Measurements from ENCODE around the gene HMGCS1. TPM values are rescaled to one million over a fixed set of nuclear protein-coding genes. Genes with fewer than 3 reads are reported as not detected.

The HMGCS1 gene
- total RNA-seq, 2 donors from 2014 or later, result 142 to 176 TPM

DNA sequence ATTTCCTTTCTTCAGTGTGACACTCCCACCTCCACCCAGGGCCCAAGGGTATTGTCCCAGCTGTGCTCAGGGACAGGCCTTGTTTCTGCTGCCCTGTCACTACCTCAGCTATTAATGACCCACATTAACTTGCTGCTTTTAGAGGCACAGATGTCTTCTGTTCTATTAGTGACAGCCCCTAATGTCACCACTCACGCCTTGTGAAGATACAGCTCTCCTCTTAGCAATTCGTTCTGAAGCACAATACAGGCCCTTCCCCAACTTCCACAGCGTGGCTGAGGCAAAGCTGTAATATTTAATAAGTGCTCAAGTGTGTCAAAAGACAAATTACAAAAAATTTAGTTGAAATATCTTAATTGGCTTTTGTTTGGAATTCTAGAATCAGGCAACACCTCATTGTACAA, 44.7 kb upstream of the HMGCS1 start:
- DNase-seq, result no peak
- H3K27ac ChIP-seq (ENCODE audit: low read depth, low read length), result no peak overlapping the region
- H3K4me1 Mint-ChIP-seq, result no peaks in the 10 kb centered on the region
- 83 to 100% methylated on average over 1 to 3 of the region's 3 CpGs for WGBS, 2 experiments (ENCODE audit: insufficient coverage in 1 of 2, insufficient read length in 1 of 2)
- no peak overlapping the region for H3K4me3 Mint-ChIP-seq
- H3K27me3 ChIP-seq (ENCODE audit: control insufficient read depth, insufficient read depth, low read length, poor library complexity, severe bottlenecking), result no peaks in the 10 kb centered on the region
- peaks cover 3% of the 10 kb centered on the region for H3K36me3 Mint-ChIP-seq (ENCODE audit: low read depth)
- H3K4me1 ChIP-seq (ENCODE audit: control insufficient read depth, insufficient read depth, low read length), result no peaks in the 10 kb centered on the region
- H3K9me3 ChIP-seq (ENCODE audit: control insufficient read depth, low read length), result peaks cover 30% of the 10 kb centered on the region
- H3K9ac ChIP-seq (ENCODE audit: extremely low read depth, low read length, poor library complexity, severe bottlenecking), result no peak overlapping the region
- H3K36me3 ChIP-seq (ENCODE audit: control insufficient read depth, insufficient read depth, low read length), result no peaks in the 10 kb centered on the region
- peaks cover 35% of the 10 kb centered on the region for H3K9me3 Mint-ChIP-seq
- no peak overlapping the region for H3K27ac Mint-ChIP-seq
- peaks cover 5% of the 10 kb centered on the region for H3K27me3 Mint-ChIP-seq (ENCODE audit: insufficient read depth)
- H3K4me3 ChIP-seq (ENCODE audit: low read length), result no peak overlapping the region
- TF ChIP-seq, protein P1, sequence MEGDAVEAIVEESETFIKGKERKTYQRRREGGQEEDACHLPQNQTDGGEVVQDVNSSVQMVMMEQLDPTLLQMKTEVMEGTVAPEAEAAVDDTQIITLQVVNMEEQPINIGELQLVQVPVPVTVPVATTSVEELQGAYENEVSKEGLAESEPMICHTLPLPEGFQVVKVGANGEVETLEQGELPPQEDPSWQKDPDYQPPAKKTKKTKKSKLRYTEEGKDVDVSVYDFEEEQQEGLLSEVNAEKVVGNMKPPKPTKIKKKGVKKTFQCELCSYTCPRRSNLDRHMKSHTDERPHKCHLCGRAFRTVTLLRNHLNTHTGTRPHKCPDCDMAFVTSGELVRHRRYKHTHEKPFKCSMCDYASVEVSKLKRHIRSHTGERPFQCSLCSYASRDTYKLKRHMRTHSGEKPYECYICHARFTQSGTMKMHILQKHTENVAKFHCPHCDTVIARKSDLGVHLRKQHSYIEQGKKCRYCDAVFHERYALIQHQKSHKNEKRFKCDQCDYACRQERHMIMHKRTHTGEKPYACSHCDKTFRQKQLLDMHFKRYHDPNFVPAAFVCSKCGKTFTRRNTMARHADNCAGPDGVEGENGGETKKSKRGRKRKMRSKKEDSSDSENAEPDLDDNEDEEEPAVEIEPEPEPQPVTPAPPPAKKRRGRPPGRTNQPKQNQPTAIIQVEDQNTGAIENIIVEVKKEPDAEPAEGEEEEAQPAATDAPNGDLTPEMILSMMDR (conservative IDR thresholded peaks at IDR 0.05), result no peak

DNA sequence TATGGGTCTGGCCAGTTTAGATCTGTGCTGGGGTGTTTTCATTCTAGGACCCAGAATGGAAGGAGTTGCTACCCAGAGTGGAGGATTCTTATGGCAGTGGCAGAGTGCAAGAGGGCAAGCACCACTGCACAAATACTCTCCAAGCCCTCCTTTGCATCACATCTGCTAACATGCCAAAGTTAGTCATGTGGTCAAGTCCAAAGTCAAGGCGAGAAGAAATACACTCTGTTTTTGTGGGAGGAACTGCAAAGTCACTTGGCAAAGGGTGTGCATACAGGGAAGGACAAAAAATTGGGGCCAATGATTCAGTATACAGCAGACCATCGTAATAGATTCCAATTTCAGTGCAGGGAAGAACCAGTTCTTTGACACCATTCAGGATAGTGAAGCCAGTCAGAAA, 43.9 kb upstream of the HMGCS1 start:
- Mint-ChIP-seq H3K27ac (no peak overlapping the region), H3K4me3 (no peak overlapping the region), H3K36me3 (ENCODE audit: low read depth) (peaks cover 3% of the 10 kb centered on the region), H3K4me1 (peaks cover 4% of the 10 kb centered on the region), H3K9me3 (peaks cover 35% of the 10 kb centered on the region), H3K27me3 (ENCODE audit: insufficient read depth) (peaks cover 5% of the 10 kb centered on the region)
- peaks cover 30% of the 10 kb centered on the region for H3K9me3 ChIP-seq (ENCODE audit: control insufficient read depth, low read length)
- no peaks in the 10 kb centered on the region for H3K27me3 ChIP-seq (ENCODE audit: control insufficient read depth, insufficient read depth, low read length, poor library complexity, severe bottlenecking)
- no peak overlapping the region for H3K4me3 ChIP-seq (ENCODE audit: low read length)
- H3K4me1 ChIP-seq (ENCODE audit: control insufficient read depth, insufficient read depth, low read length), result no peaks in the 10 kb centered on the region
- no peaks in the 10 kb centered on the region for H3K36me3 ChIP-seq (ENCODE audit: control insufficient read depth, insufficient read depth, low read length)
- DNase-seq, result no peak
- WGBS, 2 experiments (ENCODE audit: insufficient coverage in 1 of 2, insufficient read length in 1 of 2), result 92 to 94% methylated on average over 2 of the region's 2 CpGs
- no peak overlapping the region for H3K27ac ChIP-seq (ENCODE audit: low read depth, low read length)
- no peak overlapping the region for H3K9ac ChIP-seq (ENCODE audit: extremely low read depth, low read length, poor library complexity, severe bottlenecking)
- TF ChIP-seq, protein P1 (conservative IDR thresholded peaks at IDR 0.05), result no peak

DNA sequence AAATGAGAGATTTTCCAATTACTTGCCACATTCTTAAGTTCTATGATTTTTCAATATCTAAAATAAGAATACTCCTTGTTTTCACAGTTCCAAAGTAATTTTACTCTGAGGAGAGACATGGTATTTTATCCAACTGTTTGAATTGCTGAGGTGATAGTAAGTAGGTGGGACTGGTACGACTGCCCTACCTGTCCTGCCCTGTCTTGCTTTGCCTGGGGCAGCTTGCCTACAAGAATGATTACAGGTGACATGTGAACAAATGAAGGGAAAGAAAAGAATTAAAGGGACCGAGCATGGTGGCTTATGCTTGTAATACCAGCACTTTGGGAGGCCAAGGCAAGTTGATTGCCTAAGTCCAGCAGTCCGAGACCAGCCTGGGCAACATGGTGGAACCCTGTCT, 41.6 kb upstream of the HMGCS1 start:
- Histone ChIP-seq H3K4me3 (ENCODE audit: low read length) (no peak overlapping the region), H3K27me3 (ENCODE audit: control insufficient read depth, insufficient read depth, low read length, poor library complexity, severe bottlenecking) (no peaks in the 10 kb centered on the region), H3K4me1 (ENCODE audit: control insufficient read depth, insufficient read depth, low read length) (peaks cover 5% of the 10 kb centered on the region), H3K9me3 (ENCODE audit: control insufficient read depth, low read length) (peaks cover 17% of the 10 kb centered on the region), H3K9ac (ENCODE audit: extremely low read depth, low read length, poor library complexity, severe bottlenecking) (no peak overlapping the region), H3K36me3 (ENCODE audit: control insufficient read depth, insufficient read depth, low read length) (no peaks in the 10 kb centered on the region), H3K27ac (ENCODE audit: low read depth, low read length) (no peak overlapping the region)
- TF ChIP-seq, protein P1 (conservative IDR thresholded peaks at IDR 0.05), result no peak
- 88 to 100% methylated on average over 1 to 3 of the region's 3 CpGs for whole genome bisulfite sequencing, 2 experiments (ENCODE audit: insufficient coverage in 1 of 2, insufficient read length in 1 of 2)
- H3K4me3 Mint-ChIP-seq, result no peak overlapping the region
- H3K36me3 Mint-ChIP-seq (ENCODE audit: low read depth), result peaks cover 2% of the 10 kb centered on the region
- peaks cover 14% of the 10 kb centered on the region for H3K4me1 Mint-ChIP-seq
- peaks cover 16% of the 10 kb centered on the region for H3K9me3 Mint-ChIP-seq
- no peak overlapping the region for H3K27ac Mint-ChIP-seq
- H3K27me3 Mint-ChIP-seq (ENCODE audit: insufficient read depth), result peaks cover 12% of the 10 kb centered on the region
- DNase-seq, result no peak
